ENCODE results near the gene TNN.

GRCh38 chr1:175062858-175063257 is 4.8 kb upstream of the TNN start:
- TF ChIP-seq POLR2AphosphoS5 (IDR thresholded peaks at IDR 0.05) (no peak), CTCF (IDR thresholded peaks at IDR 0.05; ENCODE audit: poor library complexity, severe bottlenecking) (no peak), REST (IDR thresholded peaks at IDR 0.05; ENCODE audit: borderline replicate concordance) (no peak), TAF1 (IDR thresholded peaks at IDR 0.05; ENCODE audit: low read depth) (no peak), EP300 (conservative IDR thresholded peaks at IDR 0.05; ENCODE audit: poor library complexity, severe bottlenecking) (no peak), EZH2 (IDR thresholded peaks at IDR 0.05; ENCODE audit: borderline replicate concordance, insufficient read depth, low read length, poor library complexity, severe bottlenecking) (no peak), MXI1 (conservative IDR thresholded peaks at IDR 0.05; ENCODE audit: poor library complexity, severe bottlenecking) (no peak), RAD21 (conservative IDR thresholded peaks at IDR 0.05) (no peak), SMC3 (conservative IDR thresholded peaks at IDR 0.05; ENCODE audit: poor library complexity) (no peak)
